Measurements from ENCODE around the gene LHFPL3. TPM values are rescaled to one million over a fixed set of nuclear protein-coding genes. Genes with fewer than 3 reads are reported as not detected.

LHFPL3 gene
- total and polyA plus RNA-seq, 9 of the 15 experiments (the other 6 are each of a cell fraction or from before 2014, with no cell fraction given): 0.21 to 0.52 TPM; not detected in 7

DNA sequence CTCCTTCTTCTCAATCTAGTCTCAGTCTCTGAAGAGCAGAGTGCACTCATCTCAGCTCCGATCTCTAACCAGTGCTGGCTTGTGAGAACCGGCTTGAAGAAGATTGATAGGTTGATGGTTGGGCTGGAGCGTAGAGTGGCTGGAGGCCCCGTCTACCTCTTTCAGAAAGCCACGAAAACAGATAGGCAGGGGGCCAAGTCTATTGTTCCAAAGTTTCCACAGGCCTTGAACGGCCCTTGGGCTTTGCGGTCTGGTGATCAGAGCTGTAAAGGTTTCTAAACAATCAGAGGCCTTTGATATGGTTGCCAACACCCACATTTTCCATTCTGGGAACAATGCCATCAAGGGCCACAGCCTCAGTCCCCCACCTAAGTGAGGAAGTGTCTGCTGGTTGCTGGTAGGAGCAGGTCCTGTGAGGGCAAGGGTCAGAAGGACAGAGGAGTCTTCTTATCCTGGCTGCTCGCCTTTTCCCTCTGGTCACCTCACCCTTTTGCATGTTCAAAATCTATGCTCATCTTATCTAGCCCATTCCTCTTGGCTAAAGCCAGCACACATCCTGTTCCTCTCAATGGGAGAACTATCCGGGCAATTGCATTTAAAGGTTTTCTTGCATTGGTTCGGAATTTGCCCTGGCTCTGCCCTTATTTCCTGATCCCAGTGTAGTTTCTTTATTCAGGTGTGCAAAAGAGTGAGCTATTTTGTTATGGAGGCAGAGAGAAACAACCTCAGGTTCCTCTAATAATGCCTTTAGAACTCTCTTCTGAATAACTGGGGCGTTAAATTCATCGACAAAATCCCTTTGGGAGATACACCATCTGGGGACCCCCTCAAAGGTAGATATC is 615.3 kb downstream of the LHFPL3 start (continued):
- TF ChIP-seq HEY1 (CRISPR knock-in tag; IDR thresholded peaks at IDR 0.05; ENCODE audit: borderline replicate concordance) (peak; percentile 95), ATF1 (CRISPR knock-in tag; IDR thresholded peaks at IDR 0.05) (no peak), ATF1 (tag; IDR thresholded peaks at IDR 0.05) (peak; percentile 78), DPF2 (IDR thresholded peaks at IDR 0.05) (peak; percentile 86), GATA2 (CRISPR knock-in tag; IDR thresholded peaks at IDR 0.05) (peak; percentile 96), SMARCE1 (IDR thresholded peaks at IDR 0.05) (peak; percentile 83), NCOA1 (IDR thresholded peaks at IDR 0.05; ENCODE audit: low read depth) (peak; percentile 83), ZBTB1 (CRISPR knock-in tag; IDR thresholded peaks at IDR 0.05; ENCODE audit: borderline replicate concordance, low read depth) (no peak; the same call in 1 of the 2 replicates), NFIC (IDR thresholded peaks at IDR 0.05) (peak; percentile 98), HDAC1 (IDR thresholded peaks at IDR 0.05) (peak in 1 of 2 experiments; percentile 95; a peak in 2 of 4 replicates), SMAD4 (CRISPR knock-in tag; conservative IDR thresholded peaks at IDR 0.05) (peak; percentile 97), ZKSCAN1 (IDR thresholded peaks at IDR 0.05; ENCODE audit: low read depth, low read length) (0 out of 2 replicates have a peak, but pooled peaks have one; percentile 36), ZNF668 (CRISPR knock-in tag; IDR thresholded peaks at IDR 0.05) (no peak), ZNF589 (CRISPR knock-in tag; IDR thresholded peaks at IDR 0.05; ENCODE audit: low read depth) (0 out of 2 replicates have a peak, but pooled peaks have one; percentile 62)
- TF ChIP-seq, protein P1, sequence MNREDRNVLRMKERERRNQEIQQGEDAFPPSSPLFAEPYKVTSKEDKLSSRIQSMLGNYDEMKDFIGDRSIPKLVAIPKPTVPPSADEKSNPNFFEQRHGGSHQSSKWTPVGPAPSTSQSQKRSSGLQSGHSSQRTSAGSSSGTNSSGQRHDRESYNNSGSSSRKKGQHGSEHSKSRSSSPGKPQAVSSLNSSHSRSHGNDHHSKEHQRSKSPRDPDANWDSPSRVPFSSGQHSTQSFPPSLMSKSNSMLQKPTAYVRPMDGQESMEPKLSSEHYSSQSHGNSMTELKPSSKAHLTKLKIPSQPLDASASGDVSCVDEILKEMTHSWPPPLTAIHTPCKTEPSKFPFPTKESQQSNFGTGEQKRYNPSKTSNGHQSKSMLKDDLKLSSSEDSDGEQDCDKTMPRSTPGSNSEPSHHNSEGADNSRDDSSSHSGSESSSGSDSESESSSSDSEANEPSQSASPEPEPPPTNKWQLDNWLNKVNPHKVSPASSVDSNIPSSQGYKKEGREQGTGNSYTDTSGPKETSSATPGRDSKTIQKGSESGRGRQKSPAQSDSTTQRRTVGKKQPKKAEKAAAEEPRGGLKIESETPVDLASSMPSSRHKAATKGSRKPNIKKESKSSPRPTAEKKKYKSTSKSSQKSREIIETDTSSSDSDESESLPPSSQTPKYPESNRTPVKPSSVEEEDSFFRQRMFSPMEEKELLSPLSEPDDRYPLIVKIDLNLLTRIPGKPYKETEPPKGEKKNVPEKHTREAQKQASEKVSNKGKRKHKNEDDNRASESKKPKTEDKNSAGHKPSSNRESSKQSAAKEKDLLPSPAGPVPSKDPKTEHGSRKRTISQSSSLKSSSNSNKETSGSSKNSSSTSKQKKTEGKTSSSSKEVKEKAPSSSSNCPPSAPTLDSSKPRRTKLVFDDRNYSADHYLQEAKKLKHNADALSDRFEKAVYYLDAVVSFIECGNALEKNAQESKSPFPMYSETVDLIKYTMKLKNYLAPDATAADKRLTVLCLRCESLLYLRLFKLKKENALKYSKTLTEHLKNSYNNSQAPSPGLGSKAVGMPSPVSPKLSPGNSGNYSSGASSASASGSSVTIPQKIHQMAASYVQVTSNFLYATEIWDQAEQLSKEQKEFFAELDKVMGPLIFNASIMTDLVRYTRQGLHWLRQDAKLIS (CRISPR knock-in tag; IDR thresholded peaks at IDR 0.05): 0 out of 2 replicates have a peak, but pooled peaks have one; percentile 17
- TF ChIP-seq, protein P2, sequence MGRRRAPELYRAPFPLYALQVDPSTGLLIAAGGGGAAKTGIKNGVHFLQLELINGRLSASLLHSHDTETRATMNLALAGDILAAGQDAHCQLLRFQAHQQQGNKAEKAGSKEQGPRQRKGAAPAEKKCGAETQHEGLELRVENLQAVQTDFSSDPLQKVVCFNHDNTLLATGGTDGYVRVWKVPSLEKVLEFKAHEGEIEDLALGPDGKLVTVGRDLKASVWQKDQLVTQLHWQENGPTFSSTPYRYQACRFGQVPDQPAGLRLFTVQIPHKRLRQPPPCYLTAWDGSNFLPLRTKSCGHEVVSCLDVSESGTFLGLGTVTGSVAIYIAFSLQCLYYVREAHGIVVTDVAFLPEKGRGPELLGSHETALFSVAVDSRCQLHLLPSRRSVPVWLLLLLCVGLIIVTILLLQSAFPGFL (CRISPR knock-in tag; IDR thresholded peaks at IDR 0.05): no peak
- TF ChIP-seq, protein P3, sequence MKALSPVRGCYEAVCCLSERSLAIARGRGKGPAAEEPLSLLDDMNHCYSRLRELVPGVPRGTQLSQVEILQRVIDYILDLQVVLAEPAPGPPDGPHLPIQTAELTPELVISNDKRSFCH (CRISPR knock-in tag; IDR thresholded peaks at IDR 0.05): no peak
- TF ChIP-seq, protein P3 (tag; IDR thresholded peaks at IDR 0.05): peak; percentile 94
- TF ChIP-seq, protein P4, sequence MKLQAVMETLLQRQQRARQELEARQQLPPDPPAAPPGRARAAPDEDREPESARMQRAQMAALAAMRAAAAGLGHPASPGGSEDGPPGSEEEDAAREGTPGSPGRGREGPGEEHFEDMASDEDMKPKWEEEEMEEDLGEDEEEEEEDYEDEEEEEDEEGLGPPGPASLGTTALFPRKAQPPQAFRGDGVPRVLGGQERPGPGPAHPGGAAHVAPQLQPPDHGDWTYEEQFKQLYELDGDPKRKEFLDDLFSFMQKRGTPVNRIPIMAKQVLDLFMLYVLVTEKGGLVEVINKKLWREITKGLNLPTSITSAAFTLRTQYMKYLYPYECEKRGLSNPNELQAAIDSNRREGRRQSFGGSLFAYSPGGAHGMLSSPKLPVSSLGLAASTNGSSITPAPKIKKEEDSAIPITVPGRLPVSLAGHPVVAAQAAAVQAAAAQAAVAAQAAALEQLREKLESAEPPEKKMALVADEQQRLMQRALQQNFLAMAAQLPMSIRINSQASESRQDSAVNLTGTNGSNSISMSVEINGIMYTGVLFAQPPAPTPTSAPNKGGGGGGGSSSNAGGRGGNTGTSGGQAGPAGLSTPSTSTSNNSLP (IDR thresholded peaks at IDR 0.05; ENCODE audit: borderline replicate concordance, low read depth, low read length): no peak
- TF ChIP-seq, protein P5, sequence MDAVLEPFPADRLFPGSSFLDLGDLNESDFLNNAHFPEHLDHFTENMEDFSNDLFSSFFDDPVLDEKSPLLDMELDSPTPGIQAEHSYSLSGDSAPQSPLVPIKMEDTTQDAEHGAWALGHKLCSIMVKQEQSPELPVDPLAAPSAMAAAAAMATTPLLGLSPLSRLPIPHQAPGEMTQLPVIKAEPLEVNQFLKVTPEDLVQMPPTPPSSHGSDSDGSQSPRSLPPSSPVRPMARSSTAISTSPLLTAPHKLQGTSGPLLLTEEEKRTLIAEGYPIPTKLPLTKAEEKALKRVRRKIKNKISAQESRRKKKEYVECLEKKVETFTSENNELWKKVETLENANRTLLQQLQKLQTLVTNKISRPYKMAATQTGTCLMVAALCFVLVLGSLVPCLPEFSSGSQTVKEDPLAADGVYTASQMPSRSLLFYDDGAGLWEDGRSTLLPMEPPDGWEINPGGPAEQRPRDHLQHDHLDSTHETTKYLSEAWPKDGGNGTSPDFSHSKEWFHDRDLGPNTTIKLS (IDR thresholded peaks at IDR 0.05; ENCODE audit: borderline replicate concordance, low read depth): 0 out of 2 replicates have a peak, but pooled peaks have one; percentile 57

All from K562 (cell line).